HUES48 (cell line): ENCODE measurements around the gene ZNRF3.
A peak's percentile ranks its signal among the peaks of the same experiment; 100 is the strongest.

Experiments
- H3K27ac ChIP-seq: one replicate; pipeline ENCODE4 v1.7.0; 2013; ENCODE audit warnings: low read depth, low read length, inconsistent platforms
- H3K27me3 ChIP-seq: 2 replicates; pipeline ENCODE4 v1.6.1; 2013; ENCODE audit warnings: mild to moderate bottlenecking, low read length; ENCODE audit not compliant: control insufficient read depth, insufficient read depth
- H3K36me3 ChIP-seq: 2 replicates; pipeline ENCODE4 v1.6.1; 2013; ENCODE audit warnings: low read length; ENCODE audit not compliant: control insufficient read depth, insufficient read depth
- H3K4me1 ChIP-seq: 2 replicates; pipeline ENCODE4 v1.6.1; 2013; ENCODE audit warnings: mild to moderate bottlenecking, low read length; ENCODE audit not compliant: control insufficient read depth, insufficient read depth
- H3K4me3 ChIP-seq: 2 replicates; pipeline ENCODE4 v1.5.1; 2013; ENCODE audit warnings: mild to moderate bottlenecking, low read depth, low read length
- H3K9ac ChIP-seq: 2 replicates; pipeline ENCODE4 v1.6.1; 2013; ENCODE audit warnings: mild to moderate bottlenecking, low read depth, low read length, moderate library complexity
- H3K9me3 ChIP-seq: 2 replicates; pipeline ENCODE4 v1.6.1; 2013; ENCODE audit warnings: low read length; ENCODE audit not compliant: control insufficient read depth, insufficient read depth

The ZNRF3 gene

GRCh38 chr22:28989035-28989464 is 105.7 kb downstream of the ZNRF3 start:
- H3K4me3 ChIP-seq: 0 out of 2 replicates have a peak overlapping the region, but pooled peaks have one; percentile 17
- H3K9ac ChIP-seq: peak overlapping the region; percentile 47
- peak overlapping the region; percentile 95 for H3K27ac ChIP-seq

GRCh38 chr22:28989484-28989883 is 106.1 kb downstream of the ZNRF3 start:
- peak overlapping the region; percentile 95 for H3K27ac ChIP-seq
- peaks cover 33% of the 10 kb centered on the region for H3K36me3 ChIP-seq

More at GRCh38 chr22:28989035-28989464, 105.7 kb downstream of the ZNRF3 start:
- H3K36me3 ChIP-seq: peaks cover 33% of the 10 kb centered on the region
- no peaks in the 10 kb centered on the region for H3K27me3 ChIP-seq
- peaks cover 33% of the 10 kb centered on the region for H3K4me1 ChIP-seq
- no peaks in the 10 kb centered on the region for H3K9me3 ChIP-seq

GRCh38 chr22:28989912-28990311 is 106.5 kb downstream of the ZNRF3 start:
- peaks cover 33% of the 10 kb centered on the region for H3K36me3 ChIP-seq
- H3K9ac ChIP-seq: peak overlapping the region; percentile 47; the same call in 1 of the 2 replicates

More at GRCh38 chr22:28989484-28989883, 106.1 kb downstream of the ZNRF3 start:
- no peaks in the 10 kb centered on the region for H3K9me3 ChIP-seq
- H3K27me3 ChIP-seq: no peaks in the 10 kb centered on the region
- H3K9ac ChIP-seq: peak overlapping the region; percentile 47
- 0 out of 2 replicates have a peak overlapping the region, but pooled peaks have one; percentile 17 for H3K4me3 ChIP-seq
- H3K4me1 ChIP-seq: peaks cover 32% of the 10 kb centered on the region

GRCh38 chr22:28992565-28993356 is 109.4 kb downstream of the ZNRF3 start:
- peaks cover 24% of the 10 kb centered on the region for H3K4me1 ChIP-seq
- no peak overlapping the region for H3K9ac ChIP-seq
- H3K4me3 ChIP-seq: no peak overlapping the region
- no peaks in the 10 kb centered on the region for H3K27me3 ChIP-seq
- H3K36me3 ChIP-seq: peaks cover 24% of the 10 kb centered on the region
- no peaks in the 10 kb centered on the region for H3K9me3 ChIP-seq
- H3K27ac ChIP-seq: no peak overlapping the region

More at GRCh38 chr22:28989912-28990311, 106.5 kb downstream of the ZNRF3 start:
- H3K27ac ChIP-seq: peak overlapping the region; percentile 95
- H3K4me3 ChIP-seq: no peak overlapping the region
- H3K9me3 ChIP-seq: no peaks in the 10 kb centered on the region
- H3K4me1 ChIP-seq: peaks cover 32% of the 10 kb centered on the region
- no peaks in the 10 kb centered on the region for H3K27me3 ChIP-seq

- Histone ChIP-seq H3K36me3 (peaks cover 22% of the 10 kb centered on the region), H3K9ac (no peak overlapping the region), H3K4me3 (no peak overlapping the region), H3K4me1 (peaks cover 11% of the 10 kb centered on the region), H3K27me3 (no peaks in the 10 kb centered on the region), H3K27ac (no peak overlapping the region), H3K9me3 (no peaks in the 10 kb centered on the region)
Observed at GRCh38 chr22:28994522-28994921, 111.2 kb downstream of the ZNRF3 start.

GRCh38 chr22:28995551-28995950 is 112.2 kb downstream of the ZNRF3 start:
- Histone ChIP-seq H3K4me1 (peaks cover 13% of the 10 kb centered on the region), H3K36me3 (peaks cover 22% of the 10 kb centered on the region), H3K9ac (no peak overlapping the region), H3K27ac (no peak overlapping the region), H3K4me3 (no peak overlapping the region), H3K9me3 (no peaks in the 10 kb centered on the region), H3K27me3 (no peaks in the 10 kb centered on the region)

- H3K36me3 ChIP-seq: peaks cover 12% of the 10 kb centered on the region
- H3K27me3 ChIP-seq: no peaks in the 10 kb centered on the region
- H3K4me1 ChIP-seq: peaks cover 15% of the 10 kb centered on the region
- no peak overlapping the region for H3K9ac ChIP-seq
- H3K27ac ChIP-seq: no peak overlapping the region
- H3K4me3 ChIP-seq: no peak overlapping the region
- no peaks in the 10 kb centered on the region for H3K9me3 ChIP-seq
Observed at GRCh38 chr22:28997342-28997741, 114.0 kb downstream of the ZNRF3 start.

DNA sequence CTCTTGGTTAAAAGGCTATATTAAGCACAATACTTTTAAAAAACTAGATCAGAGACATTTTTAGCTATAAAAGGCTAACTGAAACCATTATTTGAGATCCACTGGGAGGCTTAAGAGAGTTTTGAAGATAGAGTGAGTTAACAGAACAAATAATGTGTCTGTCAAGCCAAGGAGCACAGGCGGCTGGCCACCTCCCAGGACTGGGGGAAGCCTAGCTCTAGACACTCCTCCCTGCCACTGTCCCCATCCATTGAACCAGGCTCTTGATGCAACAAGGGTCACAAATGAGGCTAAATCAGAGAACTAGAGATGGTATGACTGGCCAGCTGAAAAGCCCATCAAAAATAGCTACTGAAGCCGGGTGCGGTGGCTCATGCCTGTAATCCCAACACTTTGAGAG is 115.3 kb downstream of the ZNRF3 start:
- Histone ChIP-seq H3K36me3 (no peaks in the 10 kb centered on the region), H3K9ac (no peak overlapping the region), H3K4me3 (no peak overlapping the region), H3K27me3 (no peaks in the 10 kb centered on the region), H3K9me3 (no peaks in the 10 kb centered on the region), H3K27ac (no peak overlapping the region), H3K4me1 (peaks cover 20% of the 10 kb centered on the region)

DNA sequence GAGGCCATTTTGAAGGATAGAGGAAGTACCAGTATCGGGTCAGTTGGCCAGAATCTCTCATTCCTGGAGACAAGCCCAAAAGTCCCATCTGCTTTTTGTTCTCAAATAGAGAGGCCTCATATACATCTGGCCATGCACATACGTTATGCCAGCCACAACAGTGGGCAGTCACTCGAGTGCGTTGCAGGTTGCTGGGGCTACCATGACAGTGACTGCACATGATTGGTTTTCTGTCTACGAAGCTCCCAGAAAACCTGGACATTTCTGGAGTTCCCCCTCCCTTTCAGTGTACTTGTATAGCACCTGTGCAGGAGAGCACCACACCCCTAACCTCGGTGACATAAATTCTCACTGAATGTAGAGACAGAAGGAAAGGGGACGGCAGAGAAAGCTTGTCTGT is 116.1 kb downstream of the ZNRF3 start:
- Histone ChIP-seq H3K4me1 (peaks cover 28% of the 10 kb centered on the region), H3K36me3 (no peaks in the 10 kb centered on the region), H3K27ac (peak overlapping the region; percentile 67), H3K9me3 (no peaks in the 10 kb centered on the region), H3K9ac (peak overlapping the region; percentile 45; the same call in 1 of the 2 replicates), H3K27me3 (no peaks in the 10 kb centered on the region), H3K4me3 (no peak overlapping the region; the same call in 1 of the 2 replicates)

DNA sequence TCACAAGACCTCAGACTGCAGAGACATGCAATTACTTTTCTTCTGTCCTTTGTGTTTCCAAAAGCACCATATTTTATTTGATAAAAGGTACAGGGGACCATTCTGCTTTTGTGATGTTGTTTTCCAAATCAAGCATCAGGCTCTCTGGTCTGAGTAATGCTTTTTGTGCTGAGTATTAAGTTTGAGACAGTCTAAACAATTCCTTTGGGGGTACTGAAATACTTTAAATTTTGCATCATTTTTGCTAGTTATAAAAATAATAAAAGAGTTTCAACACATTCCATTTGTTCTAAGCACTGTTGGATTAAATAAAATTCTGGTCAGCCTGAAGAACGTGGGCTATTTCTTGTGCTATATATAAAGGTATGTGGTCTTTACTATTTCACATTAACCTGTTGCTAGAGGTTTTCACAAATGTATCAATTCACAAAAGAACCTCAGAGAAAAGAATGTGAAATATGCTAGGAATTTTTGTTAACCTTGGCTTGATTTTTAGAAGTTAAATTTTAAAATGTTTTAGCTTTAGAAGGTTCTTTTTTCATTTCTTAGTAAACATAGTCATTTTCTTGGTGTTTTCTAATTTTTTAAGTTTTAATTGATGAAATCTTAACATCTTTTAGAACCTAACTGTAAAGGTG is 116.7 kb downstream of the ZNRF3 start:
- Histone ChIP-seq H3K27ac (peak overlapping the region; percentile 67), H3K27me3 (no peaks in the 10 kb centered on the region), H3K4me1 (peaks cover 32% of the 10 kb centered on the region), H3K36me3 (no peaks in the 10 kb centered on the region), H3K9me3 (no peaks in the 10 kb centered on the region), H3K9ac (peak overlapping the region; percentile 45; the same call in 1 of the 2 replicates), H3K4me3 (no peak overlapping the region; the same call in 1 of the 2 replicates)

DNA sequence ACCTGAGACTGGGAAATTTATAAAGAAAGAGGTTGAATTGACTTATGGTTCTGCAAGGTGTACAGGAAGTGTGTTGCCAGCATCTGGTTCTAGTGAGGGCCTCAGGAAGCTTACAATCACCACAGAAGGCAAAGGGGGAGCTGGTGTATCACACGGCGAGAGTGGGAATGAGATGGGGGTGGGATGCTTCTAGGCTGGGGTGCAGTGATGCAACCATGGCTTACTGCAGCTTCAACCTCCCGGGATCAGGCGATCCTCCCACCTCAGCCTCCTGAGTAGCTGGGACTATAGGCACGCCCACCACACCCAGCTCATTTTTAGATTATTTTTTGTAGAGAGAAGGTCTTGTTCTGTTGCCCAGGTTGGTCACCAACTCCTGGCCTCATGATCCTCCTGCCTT is 117.3 kb downstream of the ZNRF3 start:
- H3K9ac ChIP-seq: 0 out of 2 replicates have a peak overlapping the region, but pooled peaks have one; percentile 9
- H3K4me1 ChIP-seq: peaks cover 38% of the 10 kb centered on the region
- no peaks in the 10 kb centered on the region for H3K9me3 ChIP-seq
- peak overlapping the region; percentile 22 for H3K27ac ChIP-seq
- no peak overlapping the region; the same call in 1 of the 2 replicates for H3K4me3 ChIP-seq
- H3K36me3 ChIP-seq: no peaks in the 10 kb centered on the region
- no peaks in the 10 kb centered on the region for H3K27me3 ChIP-seq
